Measurements from ENCODE around the gene SSPN. TPM values are rescaled to one million over a fixed set of nuclear protein-coding genes. Genes with fewer than 3 reads are reported as not detected.

Gene SSPN
- total RNA-seq, 2 donors from 2014 or later, result 1.3 to 3.7 TPM

DNA sequence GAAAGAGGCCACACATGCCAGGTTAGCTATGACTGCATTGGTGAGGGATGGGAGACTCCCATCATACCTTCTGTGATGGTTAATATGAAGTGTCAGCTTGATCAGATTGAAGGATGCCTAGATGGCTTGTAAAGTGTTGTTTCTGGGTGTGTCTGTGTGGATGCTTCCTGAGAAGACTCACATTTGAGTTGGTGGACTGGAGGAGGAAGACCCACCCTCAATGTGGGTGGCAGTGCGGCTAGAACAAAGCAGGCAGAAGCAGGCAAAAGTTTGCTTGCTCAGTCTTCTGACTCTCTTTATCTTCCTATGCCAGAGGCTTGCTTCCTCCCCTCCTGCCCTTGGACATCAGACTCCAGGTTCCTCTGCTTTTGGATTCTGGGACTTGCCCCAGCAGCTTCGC lies 88.2 kb downstream of the SSPN start:
- H3K27me3 Mint-ChIP-seq (ENCODE audit: insufficient read depth), result peaks cover 15% of the 10 kb centered on the region
- H3K4me3 Mint-ChIP-seq, result no peak overlapping the region
- no peak for DNase-seq
- Histone ChIP-seq H3K36me3 (ENCODE audit: control insufficient read depth, insufficient read depth, low read length) (no peaks in the 10 kb centered on the region), H3K9me3 (ENCODE audit: control insufficient read depth, low read length) (no peaks in the 10 kb centered on the region), H3K4me1 (ENCODE audit: control insufficient read depth, insufficient read depth, low read length) (no peaks in the 10 kb centered on the region), H3K9ac (ENCODE audit: extremely low read depth, low read length, poor library complexity, severe bottlenecking) (no peak overlapping the region), H3K4me3 (ENCODE audit: low read length) (no peak overlapping the region), H3K27ac (ENCODE audit: low read depth, low read length) (no peak overlapping the region), H3K27me3 (ENCODE audit: control insufficient read depth, insufficient read depth, low read length, poor library complexity, severe bottlenecking) (peaks cover 6% of the 10 kb centered on the region)
- H3K27ac Mint-ChIP-seq, result no peak overlapping the region
- no peaks in the 10 kb centered on the region for H3K4me1 Mint-ChIP-seq
- H3K9me3 Mint-ChIP-seq, result no peaks in the 10 kb centered on the region
- TF ChIP-seq, protein P1, sequence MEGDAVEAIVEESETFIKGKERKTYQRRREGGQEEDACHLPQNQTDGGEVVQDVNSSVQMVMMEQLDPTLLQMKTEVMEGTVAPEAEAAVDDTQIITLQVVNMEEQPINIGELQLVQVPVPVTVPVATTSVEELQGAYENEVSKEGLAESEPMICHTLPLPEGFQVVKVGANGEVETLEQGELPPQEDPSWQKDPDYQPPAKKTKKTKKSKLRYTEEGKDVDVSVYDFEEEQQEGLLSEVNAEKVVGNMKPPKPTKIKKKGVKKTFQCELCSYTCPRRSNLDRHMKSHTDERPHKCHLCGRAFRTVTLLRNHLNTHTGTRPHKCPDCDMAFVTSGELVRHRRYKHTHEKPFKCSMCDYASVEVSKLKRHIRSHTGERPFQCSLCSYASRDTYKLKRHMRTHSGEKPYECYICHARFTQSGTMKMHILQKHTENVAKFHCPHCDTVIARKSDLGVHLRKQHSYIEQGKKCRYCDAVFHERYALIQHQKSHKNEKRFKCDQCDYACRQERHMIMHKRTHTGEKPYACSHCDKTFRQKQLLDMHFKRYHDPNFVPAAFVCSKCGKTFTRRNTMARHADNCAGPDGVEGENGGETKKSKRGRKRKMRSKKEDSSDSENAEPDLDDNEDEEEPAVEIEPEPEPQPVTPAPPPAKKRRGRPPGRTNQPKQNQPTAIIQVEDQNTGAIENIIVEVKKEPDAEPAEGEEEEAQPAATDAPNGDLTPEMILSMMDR (conservative IDR thresholded peaks at IDR 0.05), result no peak
- WGBS, 2 experiments (ENCODE audit: insufficient coverage in 1 of 2, insufficient read length in 1 of 2), result 92% methylated on average over 2 of the region's 2 CpGs; no CpG with 5 or more reads in 1 of the 2 experiments
- H3K36me3 Mint-ChIP-seq (ENCODE audit: low read depth), result no peaks in the 10 kb centered on the region

DNA sequence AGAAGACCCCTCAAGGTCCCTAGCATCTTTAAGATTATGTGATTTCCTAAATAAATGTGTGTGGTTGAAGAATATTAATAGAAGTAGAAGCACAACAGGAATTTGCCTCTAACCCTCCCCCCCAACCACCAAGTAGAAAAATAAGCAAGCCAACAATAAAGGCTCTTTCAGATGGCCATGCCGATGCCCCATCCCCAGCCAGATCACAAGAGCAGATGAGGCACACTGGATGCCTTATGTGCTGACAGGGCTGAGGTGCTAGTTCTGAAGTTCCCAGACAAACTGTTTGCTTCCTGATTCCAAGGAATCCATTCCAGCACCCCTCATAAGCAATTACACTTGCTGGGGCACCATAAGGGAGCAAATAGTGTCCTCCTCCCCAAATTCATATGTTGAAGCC lies 90.0 kb downstream of the SSPN start:
- TF ChIP-seq, protein P1 (conservative IDR thresholded peaks at IDR 0.05), result no peak

DNA sequence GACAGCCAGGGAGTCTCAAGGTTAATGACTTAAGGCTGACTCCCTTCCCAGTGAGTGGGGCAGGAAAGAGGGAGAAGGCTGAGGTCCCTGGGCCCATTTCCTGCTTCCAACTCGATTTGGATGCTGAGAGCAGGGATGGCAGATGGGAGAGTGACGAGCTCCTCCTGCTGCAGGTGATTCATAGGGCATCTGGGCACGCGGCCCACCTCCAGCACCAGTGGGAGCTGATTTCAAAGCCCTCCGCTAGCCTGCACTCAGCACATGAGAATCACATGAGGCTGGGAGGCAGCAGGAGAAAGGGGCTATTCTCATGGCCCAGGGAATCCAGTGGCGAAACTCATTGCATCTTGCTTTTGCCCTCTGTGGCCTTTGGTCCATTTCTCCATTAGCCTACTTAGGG lies 90.8 kb downstream of the SSPN start:
- Histone ChIP-seq H3K4me1 (ENCODE audit: control insufficient read depth, insufficient read depth, low read length) (peaks cover 4% of the 10 kb centered on the region), H3K27me3 (ENCODE audit: control insufficient read depth, insufficient read depth, low read length, poor library complexity, severe bottlenecking) (peaks cover 15% of the 10 kb centered on the region), H3K9ac (ENCODE audit: extremely low read depth, low read length, poor library complexity, severe bottlenecking) (no peak overlapping the region), H3K9me3 (ENCODE audit: control insufficient read depth, low read length) (no peaks in the 10 kb centered on the region), H3K27ac (ENCODE audit: low read depth, low read length) (no peak overlapping the region), H3K36me3 (ENCODE audit: control insufficient read depth, insufficient read depth, low read length) (no peaks in the 10 kb centered on the region), H3K4me3 (ENCODE audit: low read length) (no peak overlapping the region)
- 88 to 89% methylated on average over 6 of the region's 6 CpGs for WGBS, 2 experiments (ENCODE audit: insufficient coverage in 1 of 2, insufficient read length in 1 of 2)
- H3K36me3 Mint-ChIP-seq (ENCODE audit: low read depth), result no peaks in the 10 kb centered on the region
- no peak overlapping the region for H3K27ac Mint-ChIP-seq
- H3K4me3 Mint-ChIP-seq, result no peak overlapping the region
- TF ChIP-seq, protein P1 (conservative IDR thresholded peaks at IDR 0.05), result no peak
- H3K4me1 Mint-ChIP-seq, result peaks cover 7% of the 10 kb centered on the region
- no peaks in the 10 kb centered on the region for H3K9me3 Mint-ChIP-seq
- peaks cover 19% of the 10 kb centered on the region for H3K27me3 Mint-ChIP-seq (ENCODE audit: insufficient read depth)
- no peak for DNase-seq

More for the DNA sequence above, 90.0 kb downstream of the SSPN start:
- Mint-ChIP-seq H3K9me3 (no peaks in the 10 kb centered on the region), H3K4me3 (no peak overlapping the region), H3K27ac (no peak overlapping the region), H3K4me1 (peaks cover 2% of the 10 kb centered on the region), H3K27me3 (ENCODE audit: insufficient read depth) (peaks cover 19% of the 10 kb centered on the region), H3K36me3 (ENCODE audit: low read depth) (no peaks in the 10 kb centered on the region)
- Histone ChIP-seq H3K9ac (ENCODE audit: extremely low read depth, low read length, poor library complexity, severe bottlenecking) (no peak overlapping the region), H3K27ac (ENCODE audit: low read depth, low read length) (no peak overlapping the region), H3K4me3 (ENCODE audit: low read length) (no peak overlapping the region), H3K9me3 (ENCODE audit: control insufficient read depth, low read length) (no peaks in the 10 kb centered on the region), H3K27me3 (ENCODE audit: control insufficient read depth, insufficient read depth, low read length, poor library complexity, severe bottlenecking) (peaks cover 15% of the 10 kb centered on the region), H3K36me3 (ENCODE audit: control insufficient read depth, insufficient read depth, low read length) (no peaks in the 10 kb centered on the region), H3K4me1 (ENCODE audit: control insufficient read depth, insufficient read depth, low read length) (peaks cover 4% of the 10 kb centered on the region)
- 86 to 100% methylated on average over 1 of the region's 1 CpG for WGBS, 2 experiments (ENCODE audit: insufficient coverage in 1 of 2, insufficient read length in 1 of 2)
- no peak for DNase-seq
